HEK293 (cell line): ENCODE measurements around the gene DUS1L.

ENCODE experiments used
- CTCF ChIP-seq: fragments of 450-650 bp; formaldehyde crosslinking; IDR thresholded peaks from 2 replicates; pipeline ENCODE4 v1.5.1; 2016; ENCODE audit warnings: missing biosample characterization, missing genetic modification characterization
- ELK4 ChIP-seq: IDR thresholded peaks from 2 replicates; pipeline ENCODE4 v1.6.1; 2011; ENCODE audit warnings: mild to moderate bottlenecking, low read depth, low read length, borderline replicate concordance
- HOXA7 ChIP-seq: sonication (generic); formaldehyde crosslinking; IDR thresholded peaks from 2 replicates; pipeline ENCODE4 v1.8.1; 2022; ENCODE audit warnings: missing genetic modification reagents, borderline replicate concordance
- PBX3 ChIP-seq: sonication (generic); formaldehyde crosslinking; IDR thresholded peaks from 2 replicates; pipeline ENCODE4 v1.8.1; 2022; ENCODE audit warnings: mild to moderate bottlenecking, moderate library complexity, missing genetic modification reagents
- ZNF18 ChIP-seq: fragments of 450-650 bp; formaldehyde crosslinking; IDR thresholded peaks from 2 replicates; pipeline ENCODE4 v1.5.1; 2016; ENCODE audit warnings: missing biosample characterization, missing genetic modification characterization
- ZNF19 ChIP-seq: fragments of 450-650 bp; formaldehyde crosslinking; IDR thresholded peaks from 2 replicates; pipeline ENCODE4; 2016; ENCODE audit warnings: missing biosample characterization, missing genetic modification characterization, low read depth

GRCh38 chr17:82025401-82026107 is 40.0 kb downstream of the DUS1L start:
- no peak for TF ChIP-seq ZNF19 (tag by site-specific recombination)
- no peak for TF ChIP-seq ELK4
- no peak for TF ChIP-seq CTCF (tag by site-specific recombination)
- TF ChIP-seq HOXA7 (CRISPR knock-in tag) = no peak
- no peak for TF ChIP-seq ZNF18 (tag by site-specific recombination)
- no peak for TF ChIP-seq PBX3 (CRISPR knock-in tag)
